Endothelial cell (in vitro differentiated cells): ENCODE data around the gene REN. TPM values are rescaled to one million over a fixed set of nuclear protein-coding genes. Genes with fewer than 3 reads are reported as not detected.

Source experiments
- DNase-seq: peaks from one replicate; pipeline ENCODE4 v3.0.0; 2021; ENCODE audit warnings: low spot score
- H3K27ac Mint-ChIP-seq: one replicate; pipeline ENCODE4 v1.8.0; 2021; ENCODE audit warnings: mixed read lengths, inconsistent platforms; ENCODE audit not compliant: unreplicated experiment
- H3K27me3 Mint-ChIP-seq: one replicate; pipeline ENCODE4 v1.8.0; 2021; ENCODE audit warnings: mild to moderate bottlenecking, moderate library complexity, mixed read lengths, inconsistent platforms; ENCODE audit not compliant: unreplicated experiment
- H3K36me3 Mint-ChIP-seq: one replicate; pipeline ENCODE4 v1.8.0; 2021; ENCODE audit warnings: mild to moderate bottlenecking, low read depth, mixed read lengths, inconsistent platforms; ENCODE audit not compliant: unreplicated experiment
- H3K4me1 Mint-ChIP-seq: one replicate; pipeline ENCODE4 v1.8.0; 2021; ENCODE audit warnings: mild to moderate bottlenecking, mixed read lengths, inconsistent platforms; ENCODE audit not compliant: unreplicated experiment
- H3K4me3 Mint-ChIP-seq: one replicate; pipeline ENCODE4 v1.8.0; 2021; ENCODE audit warnings: mild to moderate bottlenecking, mixed read lengths, inconsistent platforms; ENCODE audit not compliant: unreplicated experiment
- H3K9me3 Mint-ChIP-seq: one replicate; pipeline ENCODE4 v1.8.0; 2021; ENCODE audit warnings: mixed read lengths, inconsistent platforms; ENCODE audit not compliant: unreplicated experiment
- CTCF ChIP-seq: fragments of 200-600 bp; sonication (generic); IDR thresholded peaks from one replicate; pipeline ENCODE4 v1.5.0; 2021; ENCODE audit warnings: antibody characterized with exemption; ENCODE audit not compliant: unreplicated experiment
- total RNA-seq: library from RNA; stranded (reverse); fragmentation: NEBNext Ultra II Directional; extraction: Animal tissue kit (Norgen Biotek cat#: 25700); gene quantifications from one replicate; pipeline ENCODE4 v1.2.1, GENCODE V29; 2021; ENCODE audit not compliant: unreplicated experiment

The REN gene
- total RNA-seq, 1 donor from 2014 or later, result not detected

GRCh38 chr1:204207136-204207616 is 41.0 kb upstream of the REN start:
- Mint-ChIP-seq H3K27me3 (peaks cover 6% of the 10 kb centered on the region), H3K36me3 (no peaks in the 10 kb centered on the region), H3K4me1 (peaks cover 5% of the 10 kb centered on the region), H3K27ac (no peak overlapping the region), H3K4me3 (no peak overlapping the region), H3K9me3 (no peaks in the 10 kb centered on the region)
- DNase-seq, result peak; percentile 86
- peak; percentile 93 for TF ChIP-seq CTCF

GRCh38 chr1:204206121-204206520 is 40.0 kb upstream of the REN start:
- Mint-ChIP-seq H3K27me3 (peaks cover 8% of the 10 kb centered on the region), H3K4me1 (peaks cover 6% of the 10 kb centered on the region), H3K9me3 (no peaks in the 10 kb centered on the region), H3K4me3 (no peak overlapping the region), H3K27ac (no peak overlapping the region), H3K36me3 (no peaks in the 10 kb centered on the region)
- TF ChIP-seq CTCF, result no peak
- DNase-seq, result no peak

GRCh38 chr1:204205486-204205885 is 39.3 kb upstream of the REN start:
- H3K27ac Mint-ChIP-seq, result no peak overlapping the region
- peaks cover 6% of the 10 kb centered on the region for H3K4me1 Mint-ChIP-seq
- H3K4me3 Mint-ChIP-seq, result no peak overlapping the region
- DNase-seq, result no peak
- no peak for TF ChIP-seq CTCF
- H3K36me3 Mint-ChIP-seq, result no peaks in the 10 kb centered on the region
- H3K9me3 Mint-ChIP-seq, result no peaks in the 10 kb centered on the region
- peaks cover 10% of the 10 kb centered on the region for H3K27me3 Mint-ChIP-seq

- H3K27me3 Mint-ChIP-seq, result peaks cover 10% of the 10 kb centered on the region
- DNase-seq, result no peak
- H3K36me3 Mint-ChIP-seq, result no peaks in the 10 kb centered on the region
- no peak overlapping the region for H3K4me3 Mint-ChIP-seq
- H3K4me1 Mint-ChIP-seq, result peaks cover 6% of the 10 kb centered on the region
- no peak overlapping the region for H3K27ac Mint-ChIP-seq
- TF ChIP-seq CTCF, result no peak
- H3K9me3 Mint-ChIP-seq, result no peaks in the 10 kb centered on the region
Measured at GRCh38 chr1:204204944-204205343, 38.8 kb upstream of the REN start.

- H3K4me3 Mint-ChIP-seq, result no peak overlapping the region
- H3K36me3 Mint-ChIP-seq, result no peaks in the 10 kb centered on the region
- H3K27me3 Mint-ChIP-seq, result peaks cover 12% of the 10 kb centered on the region
- peaks cover 13% of the 10 kb centered on the region for H3K4me1 Mint-ChIP-seq
- H3K27ac Mint-ChIP-seq, result no peak overlapping the region
- no peak for TF ChIP-seq CTCF
- no peaks in the 10 kb centered on the region for H3K9me3 Mint-ChIP-seq
- no peak for DNase-seq
Measured at GRCh38 chr1:204203206-204203767, 37.1 kb upstream of the REN start.
